Measurements from ENCODE around the gene ALOX5AP.

Gene ALOX5AP

DNA sequence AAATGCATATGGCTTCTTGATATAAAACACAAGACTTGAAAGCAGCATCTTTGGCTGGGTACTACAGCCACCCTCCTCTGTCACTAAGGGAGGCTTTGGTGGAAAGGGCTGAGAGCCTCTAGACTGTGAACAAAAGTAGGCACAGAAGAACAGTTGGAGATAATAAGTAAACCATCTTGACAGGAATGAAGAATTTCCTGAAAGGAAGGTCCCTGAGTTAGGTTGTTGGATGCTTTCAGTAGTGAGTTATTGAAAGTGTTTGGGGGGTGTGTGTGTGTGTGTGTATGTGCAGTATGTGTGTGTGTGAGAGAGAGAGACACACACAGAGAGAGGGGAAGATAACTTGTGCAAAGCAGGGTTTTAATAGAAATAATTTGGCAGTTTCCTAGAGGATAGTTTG is 38.2 kb downstream of the ALOX5AP start:
- no peak for DNase-seq

DNA sequence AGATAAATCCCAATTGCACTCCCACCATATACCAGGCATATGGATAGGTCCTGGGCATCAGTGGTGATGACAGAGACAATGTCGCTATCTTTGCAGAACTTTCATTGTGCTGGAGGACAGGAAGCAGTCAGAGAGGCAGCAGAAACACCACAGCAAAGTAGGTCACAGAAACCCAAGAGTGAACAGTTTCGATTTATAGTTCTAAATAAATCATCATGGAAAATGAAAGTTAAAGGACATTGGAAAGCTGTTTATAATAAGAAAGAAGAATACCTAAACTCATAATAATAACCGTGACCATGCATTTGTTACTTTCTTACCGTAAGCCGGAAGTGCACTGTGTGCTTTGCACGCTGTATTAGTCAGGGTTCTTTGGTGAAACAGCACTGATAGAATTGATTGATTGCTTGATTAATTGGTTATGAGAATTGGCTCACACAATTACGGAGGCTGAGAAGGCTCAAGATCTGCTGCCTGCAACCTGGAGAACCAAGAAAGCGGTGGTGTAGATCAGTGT is 38.9 kb downstream of the ALOX5AP start:
- peak; percentile 30 for DNase-seq

GRCh38 chr13:30776661-30777060 is 41.3 kb downstream of the ALOX5AP start:
- DNase-seq: no peak

DNA sequence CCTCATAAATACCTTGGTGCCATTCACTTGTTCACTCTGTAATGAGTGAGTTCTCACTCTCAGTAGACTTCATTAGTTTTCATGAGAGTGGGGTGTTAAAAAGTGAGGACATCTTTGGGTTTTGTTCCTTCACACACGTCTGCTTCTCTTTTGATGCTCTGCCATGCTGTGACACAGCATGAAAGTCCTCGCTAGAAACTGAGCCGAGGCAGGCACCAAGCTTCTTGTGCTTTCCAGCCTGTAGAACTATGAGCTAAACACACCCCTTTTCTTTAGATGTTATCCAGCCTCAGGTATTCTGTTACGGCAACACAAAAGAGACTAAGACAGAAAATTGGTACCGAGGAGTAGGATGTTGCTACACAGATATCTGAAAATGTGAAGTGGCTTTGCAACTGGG is 43.7 kb downstream of the ALOX5AP start:
- DNase-seq: no peak

DNA sequence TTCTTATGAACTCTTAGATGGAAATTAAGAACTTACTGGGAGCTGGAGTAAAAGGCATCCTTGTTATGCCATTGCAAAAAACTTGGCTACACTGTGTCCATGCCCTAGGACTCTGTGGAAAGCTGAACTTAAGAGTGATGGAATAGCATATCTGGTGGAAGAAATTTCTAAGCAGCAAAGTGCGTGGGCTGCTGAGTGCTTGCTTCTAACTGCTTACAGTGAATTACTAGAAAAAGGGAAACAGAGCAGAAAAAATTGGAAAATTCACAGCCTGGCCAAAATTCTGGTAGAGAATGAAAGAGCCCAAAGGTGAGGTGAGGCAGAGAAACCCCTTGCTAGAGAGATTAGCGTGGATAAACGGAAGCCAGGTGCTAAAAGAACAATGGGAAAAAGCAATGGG is 44.3 kb downstream of the ALOX5AP start:
- no peak for DNase-seq

GRCh38 chr13:30780338-30780981 is 45.1 kb downstream of the ALOX5AP start:
- DNase-seq: no peak

DNA sequence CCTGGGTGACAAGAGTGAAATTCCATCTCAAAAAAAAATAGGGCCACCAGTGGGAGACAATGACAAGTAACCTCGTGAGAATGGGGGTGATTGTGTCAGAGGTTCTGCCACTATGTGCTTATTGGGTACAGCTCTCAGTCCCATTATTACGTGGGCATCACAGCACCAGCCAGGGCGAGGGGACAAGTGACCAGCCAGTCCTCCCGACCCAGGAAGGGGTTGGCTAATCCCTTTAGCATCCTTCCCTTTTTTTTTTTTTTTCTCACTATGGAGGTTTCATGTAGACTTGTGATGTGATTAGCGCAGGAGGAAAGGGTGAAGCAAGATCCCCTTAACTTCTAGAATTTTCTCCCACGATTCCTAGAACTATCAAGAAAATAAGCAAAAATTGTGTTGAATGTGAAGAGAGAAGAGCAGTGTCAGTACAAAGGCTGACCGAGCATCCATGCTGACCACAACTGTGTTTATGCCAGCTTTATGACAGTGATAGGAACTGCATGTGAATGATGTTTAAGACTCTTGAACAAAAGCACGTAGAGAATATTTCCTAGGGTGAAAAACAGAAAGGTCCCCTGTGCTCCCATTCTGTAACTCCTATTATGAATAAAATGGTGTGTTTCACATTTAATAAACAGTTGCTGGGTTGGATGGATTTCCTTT is 50.0 kb downstream of the ALOX5AP start:
- DNase-seq: no peak

GRCh38 chr13:30786648-30787047 is 51.3 kb downstream of the ALOX5AP start:
- DNase-seq: no peak

DNA sequence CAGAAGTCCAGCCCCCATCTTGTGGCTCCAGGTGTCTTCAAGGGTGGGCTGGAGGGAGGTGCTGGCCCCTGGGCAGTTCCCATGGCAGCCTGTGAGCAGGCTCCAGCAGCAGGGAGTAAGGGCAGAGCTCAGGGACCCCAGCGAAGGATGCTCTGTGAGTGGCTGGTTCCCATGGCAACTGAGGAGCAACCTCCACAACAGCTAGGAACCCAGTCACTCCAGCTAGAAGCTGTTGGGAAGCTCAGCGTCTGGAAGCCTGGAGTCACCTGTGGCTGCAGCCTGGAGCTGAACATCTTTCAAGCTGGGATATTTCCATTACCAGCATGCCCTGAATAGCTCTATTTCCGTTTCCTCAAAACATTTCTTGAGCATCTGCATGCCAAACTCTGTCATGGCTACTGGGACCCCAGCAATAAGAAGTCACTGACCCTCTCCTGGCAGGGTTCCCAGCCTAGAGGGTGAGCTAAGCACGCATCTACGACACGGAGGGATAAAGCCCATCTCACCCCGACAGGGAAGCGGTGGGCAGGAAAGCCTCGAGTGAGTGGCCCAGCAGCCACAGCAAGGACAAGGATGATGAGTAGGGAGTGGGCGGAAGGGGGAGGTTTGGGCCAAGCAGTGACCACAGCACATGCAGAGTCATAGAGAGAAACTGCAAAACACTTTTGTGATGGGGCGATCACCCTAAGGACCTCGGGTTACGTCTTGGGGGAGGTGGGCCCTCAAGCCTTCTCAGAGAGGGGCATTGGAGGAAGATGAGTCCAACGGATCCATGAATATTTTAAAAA is 52.6 kb downstream of the ALOX5AP start:
- DNase-seq: no peak

- no peak for DNase-seq
Measured at GRCh38 chr13:30789166-30789862, 54.0 kb downstream of the ALOX5AP start.

DNA sequence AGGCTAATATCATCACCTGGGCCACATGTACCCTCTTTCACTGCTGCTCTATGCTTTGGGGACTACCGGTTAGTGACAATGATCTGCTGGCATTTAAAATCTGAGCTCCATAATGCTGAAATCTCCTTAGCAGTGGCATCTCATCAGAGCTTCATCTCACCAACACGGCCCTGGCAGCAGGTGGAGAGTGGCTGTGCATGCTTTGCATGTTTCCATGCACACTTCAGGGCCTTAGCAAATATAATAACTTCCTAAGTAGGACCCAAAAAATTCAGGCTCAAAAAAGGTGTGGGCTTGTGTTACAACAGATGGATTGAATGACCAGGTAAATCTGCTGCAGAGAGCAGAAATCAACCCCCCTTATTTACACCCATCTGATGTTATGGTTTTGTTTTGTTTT is 55.2 kb downstream of the ALOX5AP start:
- DNase-seq: no peak

DNA sequence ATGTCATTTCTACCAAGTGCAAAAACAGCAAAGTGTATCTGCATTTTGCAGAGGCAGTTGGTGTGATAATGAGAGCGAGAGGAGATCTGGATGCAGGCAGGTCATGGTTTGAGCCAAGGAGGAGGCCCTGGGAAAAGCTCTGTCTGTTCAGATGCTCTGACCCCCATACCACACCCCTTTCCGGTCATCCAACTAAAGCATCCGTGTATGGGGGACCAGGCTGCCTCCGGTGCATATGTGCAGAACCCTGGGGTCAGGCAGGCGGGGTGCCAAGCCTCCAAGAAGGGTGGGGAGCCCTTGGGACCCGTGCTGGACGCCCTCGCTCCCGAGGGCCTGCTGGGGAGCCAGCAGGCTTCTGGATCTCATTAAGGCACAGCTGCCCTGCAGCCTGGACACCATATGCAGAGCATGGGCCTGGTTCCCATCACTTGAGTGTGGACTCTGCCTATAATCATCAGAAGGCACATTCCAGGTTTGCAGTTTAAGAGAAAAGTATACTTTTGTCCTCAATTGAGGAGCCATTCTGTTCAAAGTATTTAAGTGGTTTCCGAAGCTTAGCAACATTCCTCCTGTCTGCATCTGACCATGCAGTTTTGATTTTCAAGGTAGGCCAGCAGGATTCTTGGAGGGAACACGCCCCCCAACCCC is 56.1 kb downstream of the ALOX5AP start:
- no peak for DNase-seq

DNA sequence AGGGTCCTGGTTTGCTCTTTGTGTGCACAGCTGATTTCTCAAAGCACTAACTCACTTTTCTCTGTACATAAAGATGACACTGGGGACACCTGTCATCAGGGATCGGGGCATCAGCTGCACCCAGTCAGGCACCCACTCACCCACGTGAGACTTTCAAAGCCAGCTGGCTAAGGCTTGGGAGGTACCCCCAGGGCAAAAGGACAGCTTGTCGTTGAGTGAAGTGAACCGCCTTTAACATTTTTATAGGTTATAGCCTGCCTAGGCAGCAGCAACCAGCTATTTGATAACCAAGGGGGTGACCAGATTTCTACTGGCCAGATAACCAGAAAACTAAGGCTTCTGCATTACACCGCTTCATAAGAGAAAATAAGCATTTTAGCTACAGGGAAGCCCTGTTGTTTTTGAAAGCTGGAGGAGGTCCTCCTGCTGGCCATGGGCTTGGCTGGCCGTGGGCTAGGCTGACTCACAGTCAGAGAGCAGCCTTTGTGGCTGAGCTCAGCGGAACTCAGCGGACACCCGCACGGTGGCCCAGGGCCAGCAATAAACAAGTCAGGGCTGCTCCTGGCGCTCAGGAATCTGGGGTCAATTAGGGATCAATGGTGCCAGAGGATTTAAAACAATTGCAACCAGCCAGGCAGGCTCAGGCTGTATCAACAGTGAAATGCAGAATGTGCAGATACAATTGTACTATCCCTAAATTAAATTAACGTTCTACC is 57.1 kb downstream of the ALOX5AP start:
- no peak for DNase-seq

GRCh38 chr13:30796132-30796572 is 60.8 kb downstream of the ALOX5AP start:
- DNase-seq: peak; percentile 7

GRCh38 chr13:30796631-30797601 is 61.6 kb downstream of the ALOX5AP start:
- no peak for DNase-seq

DNA sequence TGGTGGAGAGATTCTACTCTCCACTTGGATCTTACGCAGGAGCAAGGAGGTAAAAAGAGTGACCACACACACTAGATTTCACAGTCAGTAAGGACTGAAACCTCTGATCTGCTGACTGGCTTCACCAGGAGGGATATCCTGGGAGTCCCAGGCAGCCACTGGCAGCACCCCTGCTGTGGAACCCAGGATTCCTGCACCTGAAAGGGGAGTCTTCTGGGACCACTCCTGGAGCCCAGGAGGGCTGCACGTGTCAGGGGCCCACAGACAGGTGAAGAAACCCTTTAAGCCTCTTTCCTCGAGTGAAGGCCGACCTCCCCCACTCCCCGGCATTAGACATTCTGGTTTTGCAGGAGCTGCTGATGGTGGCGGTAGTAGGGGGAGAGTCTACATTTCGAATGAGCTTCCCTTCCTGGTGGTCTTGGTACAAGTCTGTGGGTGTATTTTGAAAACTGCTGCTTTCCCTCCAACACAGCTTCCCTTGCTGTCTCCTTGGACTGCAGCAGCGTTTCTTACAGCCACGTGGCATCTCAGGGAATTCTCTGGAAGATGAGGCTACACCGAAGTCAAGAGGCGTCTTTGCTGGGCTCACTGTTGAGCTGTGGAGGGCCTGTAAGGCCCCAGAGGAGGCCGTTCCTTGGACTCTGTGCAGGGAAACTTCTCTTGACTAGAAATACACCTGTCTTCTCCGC is 62.6 kb downstream of the ALOX5AP start:
- DNase-seq: no peak

GRCh38 chr13:30798776-30799355 is 63.5 kb downstream of the ALOX5AP start:
- no peak for DNase-seq

DNA sequence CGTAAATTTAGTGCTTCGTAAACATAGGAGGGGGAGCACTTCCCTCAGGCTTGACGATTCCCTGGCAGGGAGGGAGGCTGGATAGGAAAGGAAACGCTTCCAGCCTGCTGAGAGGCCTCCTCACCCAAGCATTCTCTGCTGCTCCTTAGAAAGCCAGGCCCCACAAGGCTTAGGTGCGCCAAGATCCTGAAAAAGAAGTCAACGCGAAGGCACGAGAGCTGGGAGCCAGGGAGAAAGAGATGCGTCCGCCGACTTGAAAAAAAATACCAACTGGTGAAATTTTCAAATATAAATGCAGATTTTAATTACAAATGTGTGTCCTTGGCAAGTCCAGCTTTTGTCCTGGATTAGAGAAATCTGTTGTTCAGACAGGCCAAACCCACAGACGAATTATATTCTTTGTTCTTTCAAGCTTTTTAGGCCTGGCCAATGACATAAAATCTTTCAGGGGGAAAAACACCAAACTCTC is 64.0 kb downstream of the ALOX5AP start:
- DNase-seq: no peak

DNA sequence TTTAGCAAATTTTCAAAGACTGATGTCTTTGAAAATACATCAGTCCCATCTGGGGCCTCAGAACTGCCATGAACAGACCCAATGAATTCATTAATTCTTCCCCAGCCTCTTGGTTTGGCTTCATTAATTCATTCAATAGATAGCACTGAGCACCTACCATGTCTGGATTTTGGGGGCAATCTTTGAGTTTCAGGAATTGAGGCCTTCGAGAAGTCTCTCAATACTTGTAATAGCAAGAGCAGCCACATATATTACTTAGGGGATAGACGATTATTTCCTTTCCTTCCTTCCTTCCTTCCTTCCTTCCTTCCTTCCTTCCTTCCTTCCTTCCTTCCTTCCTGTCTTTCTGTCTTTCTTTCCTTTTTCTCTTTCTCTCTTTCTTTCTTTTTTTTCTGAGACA is 64.8 kb downstream of the ALOX5AP start:
- no peak for DNase-seq

Measured in CD4-positive, alpha-beta T cell treated with Interleukin-6 for 4 hours (primary cell).